ENCODE data around the gene CD200R1.
"Not testable (repeated sequence)": the region's sequence is repeated elsewhere in the genome, so short reads cannot be mapped to it uniquely, and the experiment has no call there.

Gene CD200R1

GRCh38 chr3:112976001-112976400 lies 1.1 kb upstream of the CD200R1 start:
- no peak for DNase-seq (ENCODE audit: low read depth in 4 of 4, low spot score in 1 of 4)

GRCh38 chr3:112974178-112974517 lies 755 bp downstream of the CD200R1 start:
- no peak for DNase-seq (ENCODE audit: low read depth in 4 of 4, low spot score in 1 of 4)

- DNase-seq (ENCODE audit: low read depth in 4 of 4, low spot score in 1 of 4): peak in 1 of 4 experiments; percentile 32
These were observed 1.4 kb downstream of the CD200R1 start for GRCh38 chr3:112973325-112974177.

- DNase-seq (ENCODE audit: low read depth in 4 of 4, low spot score in 1 of 4): no peak
These were observed 2.7 kb downstream of the CD200R1 start for GRCh38 chr3:112972158-112972557.

GRCh38 chr3:112967828-112968227 lies 7.1 kb downstream of the CD200R1 start:
- no peak for DNase-seq (ENCODE audit: low read depth in 4 of 4, low spot score in 1 of 4)

- DNase-seq (ENCODE audit: low read depth in 4 of 4, low spot score in 1 of 4): no peak
These were observed 7.5 kb downstream of the CD200R1 start for GRCh38 chr3:112967425-112967824.

- DNase-seq (ENCODE audit: low read depth in 4 of 4, low spot score in 1 of 4): no peak
These were observed 8.3 kb downstream of the CD200R1 start for GRCh38 chr3:112966633-112967032.

GRCh38 chr3:112965656-112966055 lies 9.2 kb downstream of the CD200R1 start:
- no peak for DNase-seq (ENCODE audit: low read depth in 4 of 4, low spot score in 1 of 4)

- DNase-seq (ENCODE audit: low read depth in 4 of 4, low spot score in 1 of 4): no peak
These were observed 11.2 kb downstream of the CD200R1 start for GRCh38 chr3:112963683-112964082.

- DNase-seq (ENCODE audit: low read depth in 4 of 4, low spot score in 1 of 4): no peak
These were observed 15.9 kb downstream of the CD200R1 start for GRCh38 chr3:112958811-112959560.

GRCh38 chr3:112956351-112956750 lies 18.6 kb downstream of the CD200R1 start:
- DNase-seq (ENCODE audit: low read depth in 4 of 4, low spot score in 1 of 4): no peak

GRCh38 chr3:112948346-112948838 lies 26.5 kb downstream of the CD200R1 start:
- no peak for DNase-seq (ENCODE audit: low read depth in 4 of 4, low spot score in 1 of 4)

GRCh38 chr3:112931736-112932521 lies 43.0 kb downstream of the CD200R1 start:
- DNase-seq (ENCODE audit: low read depth in 4 of 4, low spot score in 1 of 4): no peak

GRCh38 chr3:112930771-112931170 lies 44.1 kb downstream of the CD200R1 start:
- DNase-seq (ENCODE audit: low read depth in 4 of 4, low spot score in 1 of 4): no peak

GRCh38 chr3:112925969-112926368 lies 48.9 kb downstream of the CD200R1 start:
- DNase-seq (ENCODE audit: low read depth in 4 of 4, low spot score in 1 of 4): no peak

- DNase-seq (ENCODE audit: low read depth in 4 of 4, low spot score in 1 of 4): no peak
These were observed 49.3 kb downstream of the CD200R1 start for GRCh38 chr3:112925560-112925959.

GRCh38 chr3:112919541-112919940 lies 55.4 kb downstream of the CD200R1 start:
- not testable (repeated sequence) for DNase-seq (ENCODE audit: low read depth in 4 of 4, low spot score in 1 of 4)

- DNase-seq (ENCODE audit: low read depth in 4 of 4, low spot score in 1 of 4): no peak
These were observed 66.7 kb downstream of the CD200R1 start for GRCh38 chr3:112908252-112908651.

GRCh38 chr3:112904786-112905185 lies 70.1 kb downstream of the CD200R1 start:
- no peak for DNase-seq (ENCODE audit: low read depth in 4 of 4, low spot score in 1 of 4)

- no peak for DNase-seq (ENCODE audit: low read depth in 4 of 4, low spot score in 1 of 4)
These were observed 74.8 kb downstream of the CD200R1 start for GRCh38 chr3:112900113-112900512.

- DNase-seq (ENCODE audit: low read depth in 4 of 4, low spot score in 1 of 4): no peak
These were observed 77.1 kb downstream of the CD200R1 start for GRCh38 chr3:112897791-112898190.

All from stimulated activated CD4-positive, alpha-beta T cell treated with anti-CD3 and anti-CD28 coated beads, Interleukin-1b, Interleukin-23, amount 100 ng/mL, for 24 hours (primary cell).